GM18907 (cell line): ENCODE results near the gene WASF2.
"Not testable (repeated sequence)": the region's sequence is repeated elsewhere in the genome, so short reads cannot be mapped to it uniquely, and the experiment has no call there.

Experiments
- ATAC-seq: cut with Tn5 transposase; IDR thresholded peaks from one replicate; pipeline ENCODE4 v1.9.1; 2021; ENCODE audit warnings: mild to moderate bottlenecking, moderate library complexity; ENCODE audit not compliant: unreplicated experiment

Gene WASF2

DNA sequence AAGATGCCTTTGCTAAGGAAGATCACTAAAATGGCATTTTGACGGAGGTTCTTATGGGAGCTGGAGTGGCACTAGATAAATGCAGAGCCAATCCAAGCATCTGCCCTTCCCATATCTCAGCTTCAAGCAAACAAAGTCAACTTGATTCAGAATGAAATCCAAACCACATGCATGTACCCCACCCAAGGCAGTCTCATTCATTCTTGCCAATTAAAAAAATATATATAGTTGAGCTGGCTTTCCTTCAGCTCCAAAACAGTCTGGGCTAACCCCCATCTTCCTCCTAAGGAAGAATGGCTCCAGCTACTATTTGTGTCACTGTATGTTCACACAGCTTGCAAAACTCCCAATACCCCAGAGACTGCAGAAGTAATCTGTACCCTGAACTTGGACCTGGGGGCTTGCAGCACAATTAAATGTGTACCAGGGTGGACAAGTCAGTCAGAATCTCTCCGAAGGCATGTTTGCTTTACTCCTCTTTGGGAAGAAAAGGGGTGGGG is 62.1 kb downstream of the WASF2 start:
- ATAC-seq = no peak

DNA sequence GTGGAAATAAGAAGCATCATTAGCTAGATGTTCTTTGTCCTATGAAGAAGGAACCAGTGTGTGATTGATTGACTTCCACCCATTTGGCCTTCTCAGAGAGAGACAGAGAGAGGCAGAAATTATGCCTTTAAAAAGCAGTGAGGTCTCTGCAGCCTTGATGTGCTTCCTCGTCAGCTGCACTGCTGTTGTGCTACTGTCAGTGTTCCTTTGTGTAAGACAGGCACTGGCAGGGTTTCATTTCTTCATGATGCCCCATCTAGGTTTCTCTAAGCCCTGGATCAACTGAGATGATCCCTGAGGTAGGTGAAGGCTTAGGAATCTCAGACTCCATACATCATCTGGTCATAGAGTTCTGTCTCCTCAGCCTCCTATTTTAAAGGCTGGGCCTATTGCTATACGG is 62.6 kb downstream of the WASF2 start:
- no peak for ATAC-seq

DNA sequence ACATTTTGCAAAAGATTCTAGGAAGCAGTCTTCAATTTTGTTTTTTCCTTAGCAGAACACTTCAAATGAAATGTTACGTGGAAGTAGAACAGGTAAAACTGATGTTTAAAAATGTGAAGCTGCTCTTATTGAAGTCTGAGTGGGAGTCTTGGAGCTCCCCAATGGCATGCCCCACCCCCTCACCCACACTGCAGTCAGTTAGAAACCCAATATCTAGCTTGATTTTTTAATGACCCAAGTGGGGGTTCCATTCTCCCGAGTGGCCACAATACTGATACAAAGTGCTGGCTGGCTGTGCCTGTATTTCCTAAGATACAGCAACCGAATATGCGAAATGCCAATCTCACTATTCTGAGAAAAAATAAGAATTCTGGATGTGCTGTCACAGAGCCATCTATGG is 66.3 kb downstream of the WASF2 start:
- ATAC-seq = no peak

DNA sequence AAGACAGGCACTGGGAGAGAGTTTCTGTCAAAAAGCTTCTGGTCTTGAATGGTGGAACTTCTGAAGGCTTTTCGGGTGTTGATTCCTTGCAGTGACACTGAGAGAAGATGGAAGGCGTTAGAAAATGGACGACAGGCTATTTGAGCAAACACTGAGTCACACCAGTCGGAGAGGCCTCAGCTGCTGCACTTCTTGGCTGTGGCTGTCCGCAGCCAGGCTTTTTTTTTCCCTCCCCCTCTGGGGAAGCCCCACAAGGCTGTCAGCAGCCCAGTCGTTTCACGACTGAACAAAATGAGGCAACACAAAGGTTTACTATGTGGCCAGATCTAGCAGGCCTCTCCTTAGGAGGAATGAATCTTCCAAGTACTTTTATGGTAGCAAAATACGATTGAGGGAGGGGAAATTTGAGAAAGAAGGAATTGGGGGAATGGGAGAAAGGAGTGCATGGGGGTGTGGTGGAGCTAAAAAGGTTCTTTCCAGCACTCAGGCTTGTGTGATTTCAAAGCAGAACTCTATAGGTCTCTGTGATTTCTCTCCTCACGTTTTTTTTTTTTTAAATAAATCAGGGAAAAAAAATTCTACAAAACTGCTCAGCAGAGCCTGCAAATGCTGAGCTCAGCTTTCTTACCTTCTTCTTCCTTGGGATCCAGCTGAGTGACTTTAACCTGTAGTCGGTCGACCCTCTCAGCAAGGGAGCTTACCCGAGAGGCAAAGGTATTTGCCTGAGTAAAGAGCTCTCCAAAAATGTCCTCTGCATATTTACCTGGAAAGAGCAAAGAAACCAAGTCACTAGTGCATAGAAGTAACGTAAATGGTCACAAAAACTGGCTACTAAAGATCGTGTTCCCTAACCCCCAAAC is 71.4 kb downstream of the WASF2 start:
- peak; percentile 54 for ATAC-seq

DNA sequence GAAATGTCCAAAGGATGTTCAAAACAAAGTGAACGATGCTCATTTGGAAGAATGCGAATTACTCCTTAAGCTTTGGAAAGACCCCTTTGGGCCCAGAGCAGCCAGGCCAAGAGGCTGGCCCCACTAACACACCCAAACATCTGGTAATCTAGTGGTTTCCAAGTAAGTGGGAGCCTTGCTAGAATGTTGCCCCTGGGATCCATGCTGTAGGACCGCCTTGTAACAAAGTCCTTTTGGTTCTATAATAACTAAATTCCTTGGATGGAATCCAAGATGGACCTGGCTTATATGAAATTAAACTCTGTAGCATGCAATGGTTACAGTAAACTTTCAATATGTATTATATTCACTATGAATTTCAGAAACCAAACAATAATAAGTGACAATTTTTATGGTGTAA is 72.3 kb downstream of the WASF2 start:
- ATAC-seq = no peak

DNA sequence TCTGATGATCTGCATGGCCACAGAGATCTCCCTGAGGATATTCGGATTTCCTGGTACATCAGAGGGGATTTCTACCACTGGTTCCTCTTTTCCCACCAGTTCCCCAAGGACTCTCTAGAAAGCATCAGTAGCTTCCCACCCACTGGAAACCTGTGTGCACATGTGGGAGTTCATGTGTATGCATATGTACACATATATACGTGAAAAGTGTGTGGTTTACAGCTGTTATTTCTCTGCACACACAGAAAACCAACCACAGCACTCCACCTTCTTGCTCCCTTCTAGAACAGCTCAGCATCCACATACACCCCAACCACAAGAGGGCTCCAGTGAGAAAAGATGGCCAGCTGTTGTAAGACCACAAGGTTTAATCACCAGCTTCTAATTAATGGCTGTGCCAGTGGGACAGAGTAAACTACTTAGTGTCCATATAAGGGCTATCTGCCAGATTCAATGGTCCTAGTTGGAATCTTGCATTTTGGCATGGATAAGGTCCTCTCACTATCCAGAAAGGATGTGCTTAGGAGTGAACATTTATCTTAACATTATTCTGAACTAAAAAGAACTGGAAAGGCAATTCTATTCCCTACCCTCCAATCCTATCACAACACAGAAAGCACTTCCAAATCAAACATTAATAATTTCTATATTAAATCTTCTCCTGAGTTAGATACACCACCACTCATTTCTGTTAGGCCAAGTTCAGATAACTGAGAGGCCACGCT is 73.4 kb downstream of the WASF2 start:
- no peak for ATAC-seq

DNA sequence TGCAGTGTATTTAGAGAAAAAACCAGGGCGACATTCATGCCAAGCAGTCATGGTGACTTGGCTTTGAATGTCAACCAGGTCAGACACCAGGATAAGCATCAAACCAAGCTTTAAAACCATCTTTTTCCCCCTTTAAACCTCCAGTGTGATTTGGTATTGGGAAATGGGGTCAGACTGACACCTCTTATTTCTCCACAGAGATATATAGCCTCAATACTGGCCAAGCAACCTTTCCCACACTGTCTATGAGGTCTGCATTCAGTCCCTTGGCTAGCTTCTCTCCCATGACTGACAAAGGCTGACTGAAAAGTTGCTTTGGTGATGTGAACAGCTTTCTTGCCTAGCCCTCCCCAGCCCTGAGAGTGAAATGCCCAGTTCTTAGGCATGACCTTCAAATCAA is 75.9 kb downstream of the WASF2 start:
- no peak for ATAC-seq

DNA sequence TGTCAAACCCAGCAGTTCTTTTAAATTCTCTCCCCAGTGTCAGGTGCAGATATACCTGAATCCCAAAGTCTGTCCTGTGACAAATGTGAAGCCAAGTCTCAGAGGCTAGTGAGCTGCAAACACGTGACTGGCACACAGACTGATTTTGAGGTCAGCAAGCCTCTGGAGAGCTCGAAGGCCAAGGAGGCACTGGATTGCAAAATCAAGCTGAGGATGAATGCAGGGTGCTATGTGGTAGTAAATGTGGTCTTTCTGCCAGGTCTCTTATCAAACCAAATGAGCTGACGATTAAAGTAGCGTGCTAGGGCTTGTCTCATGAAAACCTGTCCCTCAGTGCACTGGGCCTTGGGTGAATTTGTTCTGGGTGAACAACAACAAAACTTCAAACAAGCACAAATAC is 77.0 kb downstream of the WASF2 start:
- no peak for ATAC-seq

DNA sequence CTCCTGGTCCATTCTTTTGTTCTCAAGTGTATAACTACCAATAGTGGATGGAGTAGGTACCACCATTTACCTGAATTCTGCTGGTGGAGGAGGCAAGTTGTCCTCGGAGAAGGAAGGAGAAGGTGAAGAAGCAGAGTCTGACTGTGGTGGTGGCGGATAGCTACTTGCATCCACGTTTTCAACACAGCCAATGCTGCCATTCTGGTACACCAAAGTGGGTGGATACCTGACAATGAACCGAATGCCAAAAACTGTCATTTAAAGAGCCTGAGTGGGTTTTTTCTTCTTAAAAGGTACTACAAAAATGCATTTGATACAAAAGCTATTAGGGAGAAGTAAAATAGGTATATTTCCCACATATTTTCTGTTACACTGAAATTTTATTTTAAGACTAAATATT is 77.5 kb downstream of the WASF2 start:
- no peak for ATAC-seq

DNA sequence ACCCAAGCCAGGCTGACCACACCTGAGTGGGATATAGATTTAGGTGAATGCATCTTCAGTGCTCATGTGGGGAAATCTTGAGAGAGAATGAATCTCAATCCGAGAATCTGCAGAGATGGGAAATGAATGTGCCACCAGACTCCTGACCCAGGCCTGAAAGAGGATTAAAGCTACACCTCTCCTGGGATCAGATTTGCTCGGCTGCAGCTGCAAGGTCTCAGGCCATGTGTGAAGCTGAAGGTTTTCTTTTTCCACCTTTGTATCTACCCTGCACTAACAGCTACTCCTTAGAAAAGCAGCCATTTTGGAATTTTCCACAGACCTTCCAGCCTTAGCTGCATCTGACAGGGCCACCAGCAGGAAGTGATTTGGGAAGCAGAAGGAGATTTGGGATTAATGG is 79.3 kb downstream of the WASF2 start:
- no peak for ATAC-seq

DNA sequence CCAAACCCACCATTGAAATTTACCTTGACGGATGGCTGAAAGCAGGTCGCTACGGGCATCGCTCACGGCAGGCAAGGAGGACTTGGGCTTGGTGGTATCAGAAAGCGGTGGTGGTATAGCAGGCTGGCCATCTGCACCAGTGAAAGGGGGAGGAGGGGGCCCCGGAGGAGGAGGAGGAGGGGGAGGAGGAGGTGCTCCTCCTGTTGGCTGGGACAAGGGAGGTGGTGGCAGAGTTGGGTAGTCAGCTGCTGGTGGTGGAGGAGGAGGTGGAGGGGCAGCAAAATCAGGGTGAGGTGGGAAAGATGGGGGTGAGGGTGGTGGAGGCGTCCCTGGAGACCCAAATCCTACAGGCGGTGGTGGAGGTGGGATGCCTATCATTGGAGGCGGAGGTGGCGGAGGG is 80.3 kb downstream of the WASF2 start:
- ATAC-seq = no peak

DNA sequence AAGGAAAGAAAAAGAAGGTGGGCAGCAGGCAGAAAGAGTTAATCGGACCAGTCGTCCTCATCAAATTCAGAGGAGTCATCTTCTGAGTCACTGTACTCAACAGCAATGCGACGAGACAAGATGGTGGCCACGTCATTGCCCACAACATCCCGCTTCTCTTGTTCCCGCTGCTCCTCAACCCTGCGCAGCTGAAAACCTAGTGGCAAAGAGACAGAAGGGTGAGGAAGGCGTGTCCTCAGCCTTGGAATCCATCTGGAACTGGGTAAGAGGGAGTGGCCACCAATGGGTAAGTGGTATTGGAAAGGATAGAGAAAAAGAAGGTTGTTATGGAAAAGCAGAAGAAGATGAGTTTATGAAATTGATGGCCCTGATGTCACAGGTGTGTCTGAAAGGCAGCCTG is 81.8 kb downstream of the WASF2 start:
- ATAC-seq = no peak

DNA sequence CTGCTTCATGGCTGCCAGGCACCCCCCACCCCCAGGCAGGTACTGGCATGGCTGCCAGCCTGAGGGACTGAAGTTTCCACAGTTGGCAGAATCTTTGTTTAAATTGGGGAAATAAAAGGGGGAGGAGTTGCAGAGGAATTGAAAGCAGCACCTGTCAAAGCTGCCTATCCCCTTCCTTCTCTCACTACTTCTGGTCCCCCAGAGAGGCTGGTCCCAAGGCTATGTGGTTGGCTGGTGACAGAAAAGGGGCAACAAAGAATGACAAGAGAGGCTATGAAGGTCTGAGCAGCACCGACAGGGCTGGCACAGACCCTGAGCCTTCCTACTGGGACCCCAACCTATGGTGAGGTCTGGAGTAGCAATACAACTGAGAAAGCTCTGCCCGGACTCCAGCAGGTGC is 83.2 kb downstream of the WASF2 start:
- ATAC-seq = not testable (repeated sequence)

DNA sequence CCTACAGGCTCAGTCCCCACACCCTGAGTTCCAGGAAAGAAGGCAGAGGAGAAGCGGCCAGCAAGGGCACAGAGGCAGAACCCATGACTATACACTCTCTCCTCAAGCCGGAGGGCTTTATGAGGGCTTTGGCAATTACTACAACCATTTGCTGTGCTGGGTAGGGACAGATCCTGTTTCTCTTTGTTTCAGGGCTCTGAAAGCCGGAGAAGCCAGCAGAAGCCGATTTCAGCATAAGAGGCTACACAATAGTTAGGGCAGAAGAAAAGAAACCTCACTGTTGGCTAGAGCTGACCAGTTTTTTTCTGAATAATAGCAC is 83.6 kb downstream of the WASF2 start:
- ATAC-seq = no peak

DNA sequence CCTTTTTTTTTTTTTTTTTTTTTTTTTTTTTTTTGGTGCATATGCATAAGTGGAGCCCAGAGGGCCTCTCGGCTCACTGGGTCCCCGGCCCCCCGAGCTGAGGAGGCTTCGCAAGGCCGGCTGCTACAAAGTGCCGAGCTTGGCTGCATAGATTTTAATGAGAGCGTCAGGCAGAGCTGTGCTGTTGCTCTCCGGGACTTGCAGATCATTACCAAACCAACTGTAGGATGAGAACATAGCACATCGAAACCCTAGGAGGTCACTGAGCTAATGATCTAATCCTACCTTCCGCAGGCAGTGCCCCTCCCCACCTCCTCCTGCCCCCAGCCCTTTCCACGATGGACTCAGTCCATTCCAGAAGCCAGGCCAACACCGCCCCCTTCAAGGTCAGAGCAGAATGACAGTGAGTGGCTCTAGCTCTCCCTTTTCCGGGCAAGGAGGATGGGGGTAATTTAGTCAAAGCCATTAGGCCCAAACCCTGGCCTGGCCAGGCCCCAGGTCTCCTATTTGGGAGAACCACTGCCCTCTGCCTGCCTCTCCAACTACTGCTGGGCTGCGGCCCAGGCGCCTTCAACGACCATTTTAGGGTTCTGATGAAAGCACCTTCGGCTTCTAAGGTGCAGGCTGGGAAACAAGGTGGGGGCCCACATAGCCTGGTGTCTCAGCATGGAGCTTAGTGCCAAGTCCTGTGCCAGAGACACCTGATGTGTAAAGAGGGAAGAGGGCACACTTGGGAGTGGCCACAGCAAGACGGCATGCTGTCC is 84.2 kb downstream of the WASF2 start:
- ATAC-seq = not testable (repeated sequence)

DNA sequence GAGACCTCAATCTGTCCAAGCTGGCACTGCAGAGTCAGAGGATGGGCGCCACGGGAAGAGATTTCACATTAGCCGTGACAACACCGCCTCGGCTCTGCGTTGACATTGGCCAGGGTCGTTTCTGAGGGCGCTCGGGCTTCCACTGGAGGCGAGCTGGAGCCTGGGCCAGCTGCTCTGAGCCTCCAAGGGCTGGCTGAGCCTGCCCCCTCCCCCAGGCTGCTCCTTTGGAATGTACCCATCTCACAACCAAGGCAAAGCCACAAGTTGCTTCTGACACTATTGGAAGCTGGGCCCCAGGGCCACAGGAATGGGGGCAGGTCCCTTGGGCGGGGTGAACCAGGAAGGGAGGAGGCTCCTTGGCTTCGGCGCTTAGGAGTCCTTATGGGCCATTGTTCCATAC is 84.9 kb downstream of the WASF2 start:
- no peak for ATAC-seq

DNA sequence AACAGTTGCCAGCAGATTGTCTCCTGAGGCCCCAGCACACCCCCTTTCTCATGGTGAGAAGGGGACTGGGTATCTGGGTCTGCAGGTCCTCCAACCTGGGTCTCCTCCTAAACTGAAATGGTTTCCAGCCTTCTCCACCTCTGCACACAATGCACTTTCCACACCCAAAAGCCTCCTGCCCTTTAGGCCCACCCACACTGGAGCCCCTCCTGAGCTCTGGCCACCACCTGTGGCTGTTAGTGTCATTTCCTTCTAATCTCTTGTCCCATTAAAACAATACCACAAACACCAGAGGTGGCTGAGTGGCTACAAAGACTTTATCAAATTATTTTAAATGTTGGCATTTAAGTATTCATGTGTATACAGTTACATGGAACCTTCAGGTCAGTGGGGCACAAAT is 86.0 kb downstream of the WASF2 start:
- peak; percentile 18 for ATAC-seq

DNA sequence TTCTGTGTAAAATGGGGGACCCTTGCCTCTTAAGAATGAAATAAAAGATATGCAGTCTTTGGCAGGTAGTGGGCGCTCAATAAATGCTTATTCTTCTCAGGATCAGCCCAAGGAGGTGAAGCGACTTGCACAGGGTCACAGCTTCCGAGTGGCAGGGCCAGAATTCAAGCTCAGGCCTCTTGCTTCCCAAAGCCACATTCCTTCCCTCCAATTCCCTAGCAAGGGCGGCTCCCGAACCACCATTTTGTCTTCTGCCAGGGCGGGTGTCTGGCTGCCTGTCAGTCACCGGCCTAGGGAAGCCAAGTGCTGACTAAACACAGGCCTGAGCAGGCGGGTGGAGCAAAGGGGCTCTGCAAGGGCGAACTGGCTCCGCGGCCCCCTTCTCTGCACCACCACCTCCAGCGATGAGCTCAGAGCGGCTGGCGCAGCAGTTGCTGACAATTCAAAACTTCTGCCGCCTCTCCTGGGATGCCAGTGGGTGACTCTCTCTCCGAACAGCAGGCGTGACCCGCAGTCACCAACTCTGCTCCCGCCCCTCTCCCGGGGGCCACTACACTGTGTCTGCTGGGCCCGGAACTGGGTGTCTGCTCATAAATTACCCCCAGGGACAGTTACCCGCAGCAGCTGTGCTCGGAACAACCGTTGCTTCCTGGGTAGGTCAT is 86.8 kb downstream of the WASF2 start:
- peak; percentile 43 for ATAC-seq

DNA sequence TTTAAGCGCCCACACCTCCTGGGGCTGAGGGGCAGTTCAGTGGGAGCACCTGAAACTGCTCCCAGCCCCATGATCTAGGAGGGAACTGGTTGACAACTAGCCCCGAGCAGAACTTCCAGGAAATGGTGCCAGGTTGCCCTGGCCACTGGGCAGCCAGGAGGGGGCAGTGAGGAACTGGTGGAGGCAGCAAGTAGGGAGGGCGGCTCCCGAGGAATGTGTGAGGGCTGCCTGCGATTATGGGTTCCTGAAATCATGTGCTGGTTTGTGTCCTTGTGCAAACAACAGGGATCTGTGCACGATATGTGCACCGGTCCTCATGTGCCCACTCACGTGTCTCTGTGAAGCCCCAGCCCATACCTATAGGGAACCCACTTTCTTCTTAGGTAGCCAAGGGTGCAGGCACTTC is 87.6 kb downstream of the WASF2 start:
- no peak for ATAC-seq

DNA sequence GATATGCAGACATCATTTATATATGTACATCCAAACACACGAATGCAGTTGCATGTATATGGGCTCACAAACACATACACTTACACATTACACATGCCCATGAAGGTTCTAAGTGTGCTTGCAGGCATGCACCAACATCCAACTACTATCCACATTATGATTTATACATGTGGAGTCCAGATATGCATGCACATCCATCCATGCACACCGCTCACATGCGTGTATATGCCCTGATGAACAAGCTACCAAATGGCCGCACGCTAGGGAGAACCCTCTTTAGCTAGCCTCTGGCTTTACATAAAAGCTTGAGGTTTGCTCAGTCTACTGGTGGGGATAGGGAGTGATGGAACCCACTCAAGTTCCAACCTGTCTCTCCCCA is 89.0 kb downstream of the WASF2 start:
- no peak for ATAC-seq
